Calu3 (cell line): ENCODE data around the gene SPG11. TPM values are rescaled to one million over a fixed set of nuclear protein-coding genes. Genes with fewer than 3 reads are reported as not detected.

Experiments used
- BruUV-seq: library from RNA; stranded (reverse); fragments of 400-500 nt; replicated peaks from 2 replicates; lab custom pipeline; 2021; lab: Mats Ljungman, UMichigan
- CTCF ChIA-PET: fragments of 300-600 bp; sonication (Branson Sonifier 250); formaldehyde crosslinking; loops from one replicate; lab custom pipeline; 2022; ENCODE audit warnings: antibody characterized with exemption; lab: Charles Lee
- DNase-seq: peaks from one replicate; pipeline ENCODE4 v3.0.0; 2022
- H3K27ac Mint-ChIP-seq: one replicate; pipeline ENCODE4 v1.8.0; 2022; ENCODE audit warnings: mixed read lengths; ENCODE audit not compliant: unreplicated experiment
- H3K27me3 Mint-ChIP-seq: one replicate; pipeline ENCODE4 v1.8.0; 2022; ENCODE audit warnings: mixed read lengths; ENCODE audit not compliant: unreplicated experiment
- H3K36me3 Mint-ChIP-seq: one replicate; pipeline ENCODE4 v1.8.0; 2022; ENCODE audit warnings: mild to moderate bottlenecking, moderate library complexity, mixed read lengths; ENCODE audit not compliant: insufficient read depth, unreplicated experiment
- H3K4me1 Mint-ChIP-seq: one replicate; pipeline ENCODE4 v1.8.0; 2022; ENCODE audit warnings: mild to moderate bottlenecking, low read depth, mixed read lengths; ENCODE audit not compliant: unreplicated experiment
- H3K4me3 Mint-ChIP-seq: one replicate; pipeline ENCODE4 v1.8.0; 2022; ENCODE audit warnings: mild to moderate bottlenecking, low read depth, moderate library complexity, mixed read lengths; ENCODE audit not compliant: unreplicated experiment
- H3K9me3 Mint-ChIP-seq: one replicate; pipeline ENCODE4 v1.8.0; 2022; ENCODE audit warnings: low read depth, mixed read lengths; ENCODE audit not compliant: unreplicated experiment
- intact Hi-C: fragments of 100-400 bp; cut with micrococcal nuclease; formaldehyde crosslinking; loops from one replicate; pipeline ENCODE4 v1.10.0; 2022; ENCODE audit not compliant: unreplicated experiment
- total RNA-seq: library from RNA; stranded (reverse); gene quantifications from 2 replicates; pipeline ENCODE4 v1.2.3, GENCODE V29; 2022
- TF ChIP-seq, protein P1 (sequence below): fragments of 200-600 bp; IDR thresholded peaks from one replicate; pipeline ENCODE4 v1.8.0; 2022; ENCODE audit warnings: antibody characterized with exemption; ENCODE audit not compliant: unreplicated experiment

The SPG11 gene
- total RNA-seq, 1 experiment from 2014 or later, result 36.6 TPM

- intact Hi-C loops, result no loop called here
- Mint-ChIP-seq H3K27me3 (no peaks in the 10 kb centered on the region), H3K36me3 (peaks cover 9% of the 10 kb centered on the region), H3K9me3 (no peaks in the 10 kb centered on the region), H3K27ac (no peak overlapping the region), H3K4me1 (peaks cover 5% of the 10 kb centered on the region), H3K4me3 (no peak overlapping the region)
- TF ChIP-seq, protein P1, sequence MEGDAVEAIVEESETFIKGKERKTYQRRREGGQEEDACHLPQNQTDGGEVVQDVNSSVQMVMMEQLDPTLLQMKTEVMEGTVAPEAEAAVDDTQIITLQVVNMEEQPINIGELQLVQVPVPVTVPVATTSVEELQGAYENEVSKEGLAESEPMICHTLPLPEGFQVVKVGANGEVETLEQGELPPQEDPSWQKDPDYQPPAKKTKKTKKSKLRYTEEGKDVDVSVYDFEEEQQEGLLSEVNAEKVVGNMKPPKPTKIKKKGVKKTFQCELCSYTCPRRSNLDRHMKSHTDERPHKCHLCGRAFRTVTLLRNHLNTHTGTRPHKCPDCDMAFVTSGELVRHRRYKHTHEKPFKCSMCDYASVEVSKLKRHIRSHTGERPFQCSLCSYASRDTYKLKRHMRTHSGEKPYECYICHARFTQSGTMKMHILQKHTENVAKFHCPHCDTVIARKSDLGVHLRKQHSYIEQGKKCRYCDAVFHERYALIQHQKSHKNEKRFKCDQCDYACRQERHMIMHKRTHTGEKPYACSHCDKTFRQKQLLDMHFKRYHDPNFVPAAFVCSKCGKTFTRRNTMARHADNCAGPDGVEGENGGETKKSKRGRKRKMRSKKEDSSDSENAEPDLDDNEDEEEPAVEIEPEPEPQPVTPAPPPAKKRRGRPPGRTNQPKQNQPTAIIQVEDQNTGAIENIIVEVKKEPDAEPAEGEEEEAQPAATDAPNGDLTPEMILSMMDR, result no peak
- CTCF ChIA-PET, result no interaction called here
- no peak for DNase-seq
- no TSS peak for BruUV-seq
Measured at GRCh38 chr15:44527241-44527640, 136.2 kb downstream of the SPG11 start.

- Mint-ChIP-seq H3K4me3 (no peak overlapping the region), H3K27me3 (no peaks in the 10 kb centered on the region), H3K27ac (no peak overlapping the region), H3K36me3 (peaks cover 5% of the 10 kb centered on the region), H3K4me1 (peaks cover 5% of the 10 kb centered on the region), H3K9me3 (no peaks in the 10 kb centered on the region)
- intact Hi-C loops, result no loop called here
- no TSS peak for BruUV-seq
- no peak for DNase-seq
- CTCF ChIA-PET, result no interaction called here
- TF ChIP-seq, protein P1, result no peak
Measured at GRCh38 chr15:44525018-44525417, 138.4 kb downstream of the SPG11 start.

DNA sequence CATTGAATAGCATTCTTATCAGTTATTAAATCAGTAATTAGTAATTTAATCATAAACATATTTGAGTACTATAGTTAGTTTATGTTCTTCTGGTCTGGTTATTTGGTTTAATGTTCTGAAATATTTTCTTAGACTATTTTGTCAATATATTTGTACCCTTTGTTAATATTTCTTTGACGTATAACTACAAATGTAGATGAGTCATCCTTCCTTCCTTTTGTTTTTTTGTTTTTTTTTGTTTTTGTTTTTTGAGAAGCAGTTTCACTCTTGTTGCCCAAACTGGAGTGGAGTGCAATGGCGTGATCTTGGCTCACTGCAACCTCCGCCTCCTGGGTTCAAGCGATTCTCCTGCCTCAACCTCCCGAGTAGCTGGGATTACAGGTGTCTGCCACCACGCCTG lies 143.9 kb downstream of the SPG11 start:
- Mint-ChIP-seq H3K4me1 (no peaks in the 10 kb centered on the region), H3K27me3 (no peaks in the 10 kb centered on the region), H3K9me3 (no peaks in the 10 kb centered on the region), H3K4me3 (no peak overlapping the region), H3K36me3 (peaks cover 6% of the 10 kb centered on the region), H3K27ac (no peak overlapping the region)
- intact Hi-C loops, result no loop called here
- DNase-seq, result no peak
- TF ChIP-seq, protein P1, result no peak
- no TSS peak for BruUV-seq
- CTCF ChIA-PET, result no interaction called here

DNA sequence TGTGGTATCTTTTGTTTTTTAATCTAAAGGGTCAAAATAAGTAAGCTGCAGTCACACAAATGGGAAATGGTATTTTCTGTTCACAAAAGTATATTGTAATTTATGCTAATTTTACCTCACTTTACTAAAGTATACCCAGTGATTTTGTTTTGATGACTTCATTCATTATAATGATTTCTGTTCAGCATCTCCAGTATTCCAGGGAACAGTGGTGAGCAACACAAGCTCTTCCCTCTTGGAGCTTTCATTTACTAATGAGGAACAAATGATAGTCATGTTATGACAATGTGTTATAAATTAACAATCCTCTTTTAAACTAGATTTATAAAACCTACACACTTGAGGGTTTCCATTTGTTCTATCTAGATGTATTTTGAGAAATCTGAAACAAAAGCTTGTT lies 147.0 kb downstream of the SPG11 start:
- intact Hi-C loops, result no loop called here
- DNase-seq, result no peak
- Mint-ChIP-seq H3K4me3 (no peak overlapping the region), H3K27ac (no peak overlapping the region), H3K9me3 (no peaks in the 10 kb centered on the region), H3K4me1 (no peaks in the 10 kb centered on the region), H3K36me3 (peaks cover 6% of the 10 kb centered on the region), H3K27me3 (no peaks in the 10 kb centered on the region)
- BruUV-seq, result no TSS peak
- CTCF ChIA-PET, result no interaction called here
- TF ChIP-seq, protein P1, result no peak

Other genes starting within 250 kb of the SPG11 start
- 27.7 and 38.0 TPM in 2 replicates for gene CTDSPL2, start 236.0 kb downstream of the SPG11 start, total RNA-seq
- 72.5 and 86.5 TPM in 2 replicates for gene EIF3J, start 126.5 kb downstream of the SPG11 start, total RNA-seq
- 1.7 and 3.8 TPM in 2 replicates for gene PATL2, start 47.7 kb upstream of the SPG11 start, total RNA-seq
- 1,002 and 1,731 TPM in 2 replicates for gene B2M, start 47.9 kb upstream of the SPG11 start, total RNA-seq
- gene TRIM69, start 72.9 kb upstream of the SPG11 start, total RNA-seq, result 9.7 and 20.2 TPM in 2 replicates